ENCODE measurements around the gene FNDC5.
"Not testable (repeated sequence)": the region's sequence is repeated elsewhere in the genome, so short reads cannot be mapped to it uniquely, and the experiment has no call there.

Gene FNDC5

DNA sequence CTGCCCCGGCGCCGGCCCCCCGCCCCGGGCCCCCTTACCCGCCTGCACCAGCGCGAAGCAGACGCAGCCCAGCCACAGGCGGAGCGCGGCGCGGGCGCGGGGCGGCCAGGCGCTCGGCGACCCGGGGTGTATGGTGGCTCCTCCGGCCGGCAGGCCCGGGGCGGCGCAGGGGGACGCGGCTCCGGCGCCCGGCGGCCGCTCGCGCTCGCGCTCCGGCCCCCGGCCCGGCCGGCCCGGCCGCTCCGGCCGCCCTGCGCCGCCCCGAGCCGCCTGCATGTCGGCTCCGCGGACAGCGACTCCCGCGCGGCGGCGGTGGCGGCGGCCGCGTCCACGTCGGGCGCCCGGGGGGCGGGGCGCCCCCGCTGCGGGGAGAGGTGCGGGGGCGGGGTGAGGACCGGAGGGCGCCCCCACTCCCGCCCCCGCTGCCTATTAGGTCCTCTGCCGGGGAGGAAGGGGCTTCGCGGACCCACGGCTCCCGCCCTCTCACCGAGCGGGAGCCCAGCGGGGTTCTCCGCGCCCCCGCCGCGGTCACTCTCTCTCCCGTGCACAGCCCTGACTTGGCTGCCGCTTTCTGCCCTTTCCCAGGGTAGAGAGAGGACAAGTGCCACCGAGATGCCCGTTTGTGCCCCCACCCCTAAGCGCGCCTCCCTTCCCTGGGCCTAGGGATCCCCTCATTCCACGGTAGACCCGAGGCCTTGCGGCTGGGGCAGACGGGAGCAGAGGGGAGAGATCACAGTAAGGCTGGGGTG, at the start of gene FNDC5:
Gene FNDC5, minus strand, starts transcription at position 298 of the 749 bp plus-strand sequence.
- no peak for DNase-seq

DNA sequence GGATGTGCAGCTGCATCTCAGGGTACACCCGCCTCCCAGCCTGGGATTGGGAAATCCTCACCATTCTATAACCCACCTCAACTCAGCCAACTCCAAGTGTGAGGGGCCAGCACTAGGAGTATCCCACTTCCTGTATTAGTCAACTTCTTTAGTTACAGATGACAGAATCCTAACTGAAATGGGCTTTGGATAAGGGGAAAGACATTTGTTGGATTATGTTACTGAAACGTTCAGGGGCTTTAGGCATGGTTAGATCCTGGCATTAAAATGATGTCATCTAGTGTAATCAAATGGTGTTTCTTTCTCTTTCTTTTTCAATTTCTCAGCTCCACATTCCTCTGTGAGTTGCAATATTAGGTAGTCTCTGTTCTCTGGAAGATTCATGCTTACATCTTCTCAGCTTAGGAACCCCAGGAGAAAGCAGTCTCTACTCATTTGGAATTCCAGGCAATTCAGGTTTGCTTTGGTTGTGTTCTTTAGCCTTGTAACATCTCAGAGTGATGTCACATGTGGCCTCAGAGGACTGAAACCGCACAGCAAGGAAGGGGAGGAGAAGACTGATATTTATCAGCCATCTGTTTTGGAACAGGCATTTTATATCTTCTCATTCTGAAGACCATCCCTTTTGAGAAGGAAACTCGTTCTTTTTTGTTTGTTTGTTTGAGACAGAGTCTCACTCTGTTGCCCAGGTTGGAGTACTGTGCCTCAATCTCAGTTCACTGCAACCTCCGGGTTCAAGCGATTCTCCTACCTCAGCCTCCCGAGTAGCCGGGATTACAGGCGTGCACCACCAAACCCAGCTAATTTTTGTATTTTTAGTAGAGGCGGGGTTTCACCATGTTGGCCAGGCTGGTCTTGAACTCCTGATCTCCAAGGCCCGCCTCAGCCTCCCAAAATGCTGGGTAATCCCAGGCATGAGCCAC, 49.4 kb upstream of the FNDC5 start:
- no peak for DNase-seq

DNA sequence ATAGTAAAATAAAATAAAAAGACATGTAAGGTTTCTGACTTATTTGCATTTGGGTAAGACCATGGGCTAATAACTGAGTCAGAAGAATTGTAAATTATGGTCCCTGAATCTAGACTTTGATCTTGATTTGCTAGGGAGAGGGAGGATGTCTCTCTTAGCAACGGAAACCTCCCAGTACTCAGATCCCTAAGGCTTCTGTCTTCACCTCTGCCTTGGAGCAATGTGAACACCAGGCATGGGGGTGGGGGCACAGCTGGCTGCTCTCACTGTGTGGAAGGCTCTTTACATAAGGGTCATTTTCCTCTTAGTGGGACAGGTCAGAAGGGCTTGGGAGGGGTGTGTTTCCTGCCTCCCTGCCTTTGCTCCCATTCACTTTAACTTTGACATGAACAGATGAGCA, 47.5 kb upstream of the FNDC5 start:
- DNase-seq, result no peak

DNA sequence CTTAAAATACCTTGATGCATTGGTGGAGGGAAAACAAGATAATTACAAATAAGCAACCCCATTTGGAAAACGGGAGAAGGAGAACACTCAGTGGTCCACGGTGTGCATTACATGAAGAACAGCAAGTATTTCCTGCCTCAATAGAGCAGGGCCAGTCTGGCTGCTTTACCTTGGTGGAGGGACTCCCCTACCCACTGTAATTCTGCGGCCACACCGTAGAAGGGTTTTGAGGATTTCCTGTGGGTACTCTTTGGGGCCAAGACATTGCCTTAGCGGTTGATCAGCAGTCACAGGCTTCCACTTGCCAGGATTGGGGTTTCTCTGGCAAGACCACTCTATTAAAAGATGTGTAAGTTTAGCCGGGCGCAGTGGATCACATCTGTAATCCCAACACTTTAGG, 46.8 kb upstream of the FNDC5 start:
- no peak for DNase-seq

DNA sequence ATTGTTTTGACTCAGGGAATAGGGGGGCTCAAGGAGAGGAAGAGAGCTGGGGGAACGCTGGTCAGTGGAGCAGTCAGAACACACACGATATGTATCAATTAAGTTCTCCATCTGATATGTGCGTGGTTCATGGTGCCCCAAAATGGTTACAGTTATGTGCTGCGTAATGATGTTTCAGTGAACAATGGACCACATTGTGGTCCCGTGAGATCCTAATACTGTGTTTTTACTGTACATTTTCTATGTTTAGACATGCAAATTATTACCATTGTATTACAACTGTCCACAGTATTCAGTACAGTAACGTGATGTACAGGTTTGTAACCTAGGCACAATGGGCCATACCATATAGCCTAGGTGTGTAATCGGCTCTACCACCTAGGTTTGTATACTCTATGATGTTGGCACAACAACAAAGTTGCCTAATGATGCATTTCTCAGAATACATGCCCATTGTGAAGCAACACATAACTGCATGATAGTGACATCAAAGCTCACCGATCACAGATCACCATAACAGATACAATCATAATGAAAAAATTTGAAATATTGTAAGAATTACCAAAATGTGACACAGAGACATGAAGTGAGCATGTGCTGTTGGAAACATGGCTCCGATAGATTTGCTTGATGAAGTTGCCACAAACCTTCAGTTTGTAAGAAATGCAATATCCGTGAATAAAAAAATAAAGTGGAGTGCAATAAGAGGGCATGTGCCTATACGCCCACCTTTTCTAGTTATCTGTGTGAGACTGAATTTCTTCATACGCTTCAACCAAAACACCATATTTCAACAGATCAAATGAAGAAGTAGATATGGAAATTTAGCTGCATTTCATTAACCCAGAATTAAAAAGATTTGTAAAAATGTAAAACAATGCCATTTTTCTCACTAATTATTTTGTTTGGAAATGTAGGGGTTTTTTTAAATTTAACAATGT, 45.3 kb upstream of the FNDC5 start:
- DNase-seq, result no peak

DNA sequence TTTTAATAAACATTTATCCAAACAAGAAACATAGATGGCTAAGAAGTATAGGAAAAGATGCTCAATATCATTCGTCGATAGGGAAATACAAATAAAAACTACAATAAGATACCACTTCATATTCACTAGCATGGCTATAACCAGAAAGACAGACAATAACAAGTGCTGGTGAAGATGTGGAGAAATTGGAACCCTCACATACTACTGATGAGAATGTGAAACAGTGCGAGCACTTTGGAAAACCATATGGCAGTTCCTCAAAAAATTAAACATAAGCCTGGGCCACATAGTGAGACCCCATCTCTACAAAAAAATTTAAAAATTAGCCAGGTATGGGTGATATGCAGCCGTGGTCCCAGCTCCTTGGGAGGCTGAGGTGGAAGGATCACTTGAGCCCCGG, 39.6 kb upstream of the FNDC5 start:
- DNase-seq, result no peak

DNA sequence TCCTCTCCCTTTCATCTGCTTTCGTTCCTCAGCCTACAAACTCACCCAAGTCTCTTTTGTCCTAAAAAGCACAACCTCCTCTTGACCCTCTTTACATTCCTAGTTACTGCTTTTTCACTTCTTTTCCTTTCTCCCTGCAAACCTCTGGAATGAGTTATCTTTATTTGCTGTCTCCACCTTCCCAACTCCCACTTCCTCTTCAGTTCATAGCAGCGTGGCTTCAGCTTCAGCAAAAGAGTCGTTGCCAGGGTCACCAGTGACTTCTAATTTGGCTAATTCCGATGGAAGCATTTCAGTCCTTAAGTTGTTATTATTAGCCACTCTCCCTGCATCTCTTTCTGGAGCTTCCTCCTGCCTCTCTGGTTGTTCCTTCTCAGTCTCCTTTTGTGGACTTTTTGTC, 36.7 kb upstream of the FNDC5 start:
- no peak for DNase-seq

DNA sequence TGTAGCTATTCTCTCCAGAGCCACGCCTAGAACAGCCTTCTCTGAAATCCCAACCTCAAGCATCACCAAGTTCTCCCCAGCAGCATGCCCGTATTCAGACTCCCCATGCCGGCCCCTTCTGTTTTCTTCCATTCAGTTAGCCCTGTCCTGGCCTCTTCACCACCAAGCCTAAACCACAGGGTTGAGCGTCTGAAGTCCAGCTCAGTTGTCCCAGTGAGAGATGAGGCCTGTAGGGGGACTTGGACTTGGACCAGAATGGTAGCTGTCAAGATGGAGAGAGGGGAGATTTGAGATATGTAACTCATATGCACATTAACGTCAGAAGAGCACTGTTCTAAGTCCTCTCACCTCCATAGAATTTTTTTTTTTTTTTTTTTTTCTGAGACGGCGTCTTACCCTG, 35.9 kb upstream of the FNDC5 start:
- DNase-seq, result no peak

DNA sequence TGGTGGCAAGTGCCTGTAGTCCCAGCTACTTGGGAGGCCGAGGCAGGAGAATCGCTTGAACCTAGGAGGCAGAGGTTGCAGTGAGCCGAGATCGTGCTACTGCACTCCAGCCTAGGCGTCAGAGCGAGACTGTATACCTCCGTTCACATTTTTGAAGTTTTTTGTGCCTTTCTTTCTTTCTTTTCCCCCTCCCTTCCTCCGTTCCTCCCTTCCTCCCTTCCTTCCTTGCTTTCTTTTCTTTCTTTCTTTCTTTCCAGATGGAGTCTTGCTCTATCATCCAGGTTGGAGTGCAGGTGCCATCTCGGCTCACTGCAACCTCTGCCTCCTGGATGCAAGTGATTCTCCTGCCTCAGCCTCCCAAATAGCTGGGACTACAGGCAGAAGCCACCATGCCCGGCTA, 34.9 kb upstream of the FNDC5 start:
- DNase-seq, result not testable (repeated sequence)

DNA sequence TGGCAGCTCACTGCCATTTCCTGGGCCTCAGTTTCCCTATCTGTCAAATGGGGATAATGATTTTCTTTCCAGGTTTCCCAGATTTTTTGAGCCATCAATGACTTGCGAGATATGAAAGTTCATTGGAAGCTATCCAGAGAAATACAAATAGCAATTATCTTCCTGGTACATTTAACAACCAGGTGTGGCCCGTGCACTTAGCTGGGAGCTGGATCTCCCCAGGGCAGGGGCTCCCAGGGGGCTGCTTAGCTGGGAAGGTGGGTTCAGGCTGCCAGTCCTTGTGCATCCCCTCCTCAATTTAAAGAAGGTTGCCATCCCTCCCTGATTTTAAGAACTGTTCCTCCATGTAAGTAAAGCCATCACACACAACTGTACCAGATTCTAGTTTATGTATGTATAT, 34.1 kb upstream of the FNDC5 start:
- DNase-seq, result no peak

DNA sequence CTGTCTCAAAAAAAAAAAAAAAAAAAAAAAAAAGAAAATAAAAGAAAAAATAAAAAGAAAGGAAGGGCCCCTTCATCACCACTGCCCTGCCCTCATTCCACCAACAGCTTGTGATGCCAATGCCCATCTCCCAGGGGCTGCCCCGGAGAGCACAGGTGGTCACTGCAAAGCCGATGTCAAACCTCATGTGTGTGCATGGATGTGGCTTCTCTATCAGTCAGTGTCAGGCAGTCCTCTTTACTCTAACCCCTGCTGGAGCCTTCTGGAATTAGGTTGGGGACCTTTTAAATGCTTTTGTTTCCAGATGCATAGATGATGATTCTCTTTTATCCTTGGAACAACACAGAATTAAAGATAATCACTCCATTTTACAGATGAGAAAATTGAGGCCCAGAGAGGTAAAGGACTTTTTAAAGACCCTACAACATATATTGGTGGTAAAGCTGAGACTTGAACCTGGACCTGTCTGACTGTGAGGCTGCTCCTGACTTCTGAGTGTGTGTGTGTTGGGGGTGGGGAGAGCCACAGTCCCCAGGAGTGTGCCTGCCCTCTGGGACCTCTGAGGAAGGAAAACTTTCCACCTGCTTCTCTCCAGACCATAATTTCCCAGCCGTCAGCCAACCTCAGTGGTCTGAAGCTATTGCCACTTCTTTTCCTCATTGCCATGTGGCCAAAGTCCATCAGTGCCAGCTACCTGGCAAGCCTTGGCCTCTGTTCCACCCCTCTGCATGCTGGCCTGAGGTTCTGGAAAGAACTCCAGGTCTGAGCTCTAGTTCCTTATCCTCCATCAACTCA, 33.5 kb upstream of the FNDC5 start:
- no peak for DNase-seq

DNA sequence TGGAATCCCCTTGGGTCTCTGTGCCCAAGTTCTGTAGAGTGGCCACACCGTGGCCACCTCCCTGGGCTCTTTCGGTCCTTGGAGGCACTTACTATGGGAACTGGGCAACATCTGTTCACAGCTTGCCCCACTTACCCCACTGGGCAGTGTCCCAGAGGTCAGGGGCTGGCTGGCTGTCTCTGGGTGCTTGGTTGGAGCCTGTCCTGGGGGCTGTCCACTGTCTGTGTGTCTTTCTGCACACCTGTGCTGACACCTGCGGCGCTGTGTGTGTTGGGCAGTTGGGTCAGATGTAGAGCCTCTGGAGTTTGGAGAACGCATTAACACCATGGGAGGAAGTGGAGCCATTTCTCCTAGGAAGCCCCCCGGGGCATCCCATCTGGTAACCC, 31.8 kb upstream of the FNDC5 start:
- DNase-seq, result no peak

DNA sequence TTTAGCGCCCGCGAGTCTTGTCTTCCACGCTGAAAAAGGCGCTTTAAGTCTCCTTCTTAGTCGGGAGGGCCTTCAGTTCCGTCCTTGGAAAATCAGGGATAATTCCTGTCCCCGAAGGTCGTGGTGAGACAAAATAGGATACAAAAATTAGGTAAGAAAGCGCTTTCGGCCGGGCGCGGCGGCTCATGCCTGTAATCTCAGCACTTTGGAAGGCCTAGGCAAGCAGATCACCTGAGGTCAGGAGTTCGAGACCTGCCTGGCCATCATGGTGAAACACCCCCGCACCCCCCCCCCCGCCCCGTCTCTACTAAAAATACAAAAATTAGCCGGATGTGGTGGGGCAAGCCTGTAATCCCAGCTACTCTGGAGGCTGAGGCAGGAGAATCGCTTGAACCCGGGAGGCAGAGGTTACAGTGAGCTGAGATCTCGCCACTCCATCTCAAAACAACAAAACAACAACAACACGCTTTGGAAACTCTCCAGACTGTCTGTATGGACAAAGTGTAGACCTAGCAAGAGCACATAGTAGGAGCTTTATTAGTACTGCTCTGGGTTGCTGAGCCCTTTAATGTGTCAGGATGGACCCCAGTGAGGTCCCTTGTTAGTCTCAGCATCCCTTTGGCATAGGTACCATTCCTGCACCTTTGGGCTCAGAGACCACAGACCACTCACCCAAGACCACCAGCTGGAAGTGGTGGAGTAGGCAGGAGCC, 31.3 kb upstream of the FNDC5 start:
- DNase-seq, result no peak

DNA sequence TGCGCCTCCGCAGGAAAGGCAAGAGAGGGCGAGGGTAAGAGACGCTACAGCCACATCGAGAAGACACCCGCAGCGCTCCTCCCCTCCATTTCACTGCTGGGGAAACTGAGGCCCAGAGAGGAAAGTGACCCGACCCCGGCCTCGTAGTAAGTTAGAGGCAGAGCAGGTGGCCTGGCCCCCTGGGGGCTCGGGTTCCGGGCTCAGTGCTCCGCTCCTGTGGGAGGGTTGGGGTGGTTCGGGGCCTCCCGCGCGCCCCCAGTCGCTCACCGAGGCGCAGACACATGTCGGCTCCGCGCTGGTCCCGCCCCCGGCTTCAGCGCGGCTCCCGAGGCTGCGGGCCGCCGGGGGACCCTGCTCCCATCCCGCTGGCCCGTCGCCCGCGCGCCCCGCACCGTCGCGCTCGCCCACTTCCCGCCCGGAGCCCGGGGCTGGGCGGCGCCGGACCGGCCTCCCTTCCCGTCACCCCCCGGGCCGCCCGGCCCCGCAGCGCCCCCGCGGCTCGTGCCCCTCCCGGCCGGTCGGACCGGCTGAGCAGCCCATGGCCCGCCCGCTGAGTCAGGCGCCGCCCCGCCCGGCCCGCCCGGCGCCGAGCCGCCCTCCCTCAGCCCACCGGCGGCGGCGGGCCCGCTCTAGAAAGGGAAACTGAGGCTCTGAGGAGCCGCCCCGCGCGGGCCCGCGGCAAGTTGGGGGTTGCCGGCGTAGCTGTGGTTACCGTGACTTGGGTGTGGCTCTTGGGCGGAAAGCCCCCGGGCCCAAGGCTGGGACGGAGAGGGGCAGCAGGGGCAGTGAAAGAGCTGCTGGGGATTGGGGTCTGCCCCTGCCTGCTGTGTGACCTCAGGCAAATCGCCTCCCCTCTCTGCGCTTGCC, 30.5 kb upstream of the FNDC5 start, which contains the start of gene TMEM54:
Gene TMEM54, minus strand, starts transcription at position 434 of the 867 bp plus-strand sequence. Its CDS starts 151 bp downstream, at position 283.
- DNase-seq, result no peak

DNA sequence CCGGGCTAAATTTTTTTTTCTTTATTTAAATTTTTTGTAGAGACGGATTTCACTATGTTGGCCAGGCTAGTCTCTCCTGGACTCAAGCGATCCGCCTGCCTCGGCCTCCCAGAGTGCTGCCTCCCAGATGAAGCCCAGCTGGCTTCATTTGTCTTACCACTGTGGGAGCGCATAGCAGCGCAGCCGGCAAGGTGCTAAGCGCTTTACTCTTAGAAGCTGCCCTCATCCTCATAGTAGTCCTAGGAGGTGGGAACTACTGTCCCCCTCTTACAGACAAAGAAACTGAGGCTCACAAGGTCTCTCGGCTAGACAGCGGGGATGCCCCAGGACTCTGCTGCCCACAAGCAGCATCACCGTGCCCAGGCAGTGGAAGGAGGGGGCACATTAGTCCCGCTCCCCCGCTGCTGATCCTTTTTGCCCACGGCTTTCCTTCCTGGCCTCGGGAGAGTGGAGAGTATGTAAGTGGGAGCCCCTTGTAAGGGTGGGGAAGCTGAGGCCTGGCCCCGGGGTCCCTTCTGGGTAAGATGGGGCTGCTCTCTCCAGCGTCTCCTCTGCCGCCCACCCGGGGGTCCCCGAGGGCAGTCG, 29.8 kb upstream of the FNDC5 start:
- no peak for DNase-seq

DNA sequence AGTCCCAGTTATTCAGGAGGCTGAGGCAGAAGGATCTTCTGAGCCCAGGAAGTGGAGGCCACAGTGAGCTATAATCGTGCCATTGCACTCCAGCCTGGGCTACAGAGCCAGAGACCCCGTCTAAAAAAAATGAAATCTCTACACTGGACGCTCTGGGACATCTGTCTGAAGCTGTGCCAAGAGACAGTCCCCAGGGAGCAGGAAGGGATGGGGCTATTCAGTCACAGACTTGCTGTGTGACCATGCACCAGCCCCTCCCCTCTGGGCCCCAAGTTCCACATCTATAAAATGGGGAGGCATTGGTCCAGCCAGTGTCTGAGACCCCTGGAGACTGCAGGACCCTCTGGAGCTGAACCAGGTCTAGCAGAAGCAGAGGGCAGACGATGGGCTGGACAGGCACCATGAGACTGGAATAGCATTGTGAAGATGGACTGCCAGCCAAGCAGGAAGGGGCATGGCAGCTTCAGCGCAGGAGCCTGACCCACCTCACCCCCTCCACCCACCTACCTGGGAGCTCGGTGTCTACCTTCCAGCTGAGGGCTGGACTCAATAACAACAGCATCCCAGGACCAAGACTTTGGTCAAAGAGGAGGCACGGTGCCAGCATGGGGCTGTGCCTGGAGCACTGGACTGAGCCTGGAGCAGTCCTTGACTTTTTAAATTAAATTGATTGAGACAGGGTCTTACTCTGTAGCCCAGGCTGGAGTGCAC, 29.0 kb upstream of the FNDC5 start:
- DNase-seq, result no peak

DNA sequence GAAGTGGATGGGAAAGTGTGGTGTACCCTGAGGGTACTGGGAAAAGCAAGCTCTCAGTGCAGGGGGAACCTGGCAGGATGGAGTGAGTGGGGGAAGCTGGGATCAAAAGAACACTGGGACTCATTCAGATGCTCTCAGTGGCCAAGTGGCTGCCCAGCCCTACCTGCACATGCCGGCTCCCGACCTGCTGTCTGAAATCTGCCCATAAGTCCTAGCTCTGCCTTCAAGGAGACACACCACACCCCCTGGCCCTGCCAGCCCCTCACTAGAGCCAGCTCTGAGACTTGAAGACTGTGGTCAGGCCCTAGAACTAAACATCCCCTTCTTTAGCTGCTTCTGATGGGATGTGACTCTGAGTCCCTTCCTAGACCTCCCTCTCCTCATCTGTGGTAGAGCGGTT, 28.2 kb upstream of the FNDC5 start:
- no peak for DNase-seq

DNA sequence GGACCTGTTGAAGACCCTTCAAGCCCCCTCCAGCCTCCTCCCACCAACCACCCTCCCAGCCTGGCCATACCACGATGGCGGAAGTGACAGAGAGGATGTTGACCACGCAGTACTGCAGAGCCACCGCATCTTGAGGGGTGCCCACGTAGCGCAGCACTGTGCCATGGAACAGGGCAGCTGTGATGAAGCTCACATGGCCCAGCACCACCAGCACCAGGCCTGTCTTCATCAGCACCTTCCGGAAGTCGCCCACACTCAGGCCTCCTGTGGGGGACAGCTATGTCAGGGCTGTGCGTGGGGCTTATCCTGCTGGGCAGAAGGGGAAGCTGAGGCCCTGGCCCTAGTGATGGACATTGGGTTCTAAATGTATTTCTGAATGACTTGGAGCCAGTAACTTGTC, 27.3 kb upstream of the FNDC5 start:
- no peak for DNase-seq
